Loucy (cell line): Measurements from ENCODE around the gene DIP2B.

Experiments
- H2AFZ ChIP-seq: fragments of 200-600 bp; sonication (generic); 2 replicates; pipeline ENCODE4 v1.6.0; 2016; ENCODE audit warnings: antibody characterized with exemption, mild to moderate bottlenecking, low read length, moderate library complexity
- H3F3A ChIP-seq: fragments of 200-600 bp; 2 replicates; pipeline ENCODE4 v1.6.0; 2016; ENCODE audit warnings: antibody characterized with exemption, low read depth, mild to moderate bottlenecking
- H3K27me3 ChIP-seq: fragments of 200-600 bp; sonication (generic); 2 replicates; pipeline ENCODE4 v1.6.1; 2014; ENCODE audit warnings: low read length, mild to moderate bottlenecking; ENCODE audit not compliant: insufficient read depth, poor library complexity, severe bottlenecking
- H3K36me3 ChIP-seq: fragments of 200-600 bp; sonication (generic); 2 replicates; pipeline ENCODE4 v1.6.1; 2016; ENCODE audit warnings: low read length; ENCODE audit not compliant: insufficient read depth
- H3K4me1 ChIP-seq: fragments of 200-600 bp; sonication (generic); 2 replicates; pipeline ENCODE4 v1.5.1; 2014; ENCODE audit warnings: low read length, mild to moderate bottlenecking; ENCODE audit not compliant: insufficient read depth, poor library complexity, severe bottlenecking
- H3K4me2 ChIP-seq: fragments of 200-600 bp; sonication (generic); 2 replicates; pipeline ENCODE4 v1.6.0; 2014; ENCODE audit warnings: antibody characterized with exemption, low read length, low read depth, mild to moderate bottlenecking; ENCODE audit not compliant: poor library complexity, severe bottlenecking
- H3K4me3 ChIP-seq: fragments of 200-600 bp; sonication (generic); 2 replicates; pipeline ENCODE4 v1.5.1; 2014; ENCODE audit warnings: low read length, mild to moderate bottlenecking, mixed read lengths; ENCODE audit not compliant: poor library complexity, severe bottlenecking
- H3K79me2 ChIP-seq: fragments of 200-600 bp; sonication (generic); 2 replicates; pipeline ENCODE4 v1.6.1; 2014; ENCODE audit warnings: low read length; ENCODE audit not compliant: insufficient read depth
- H3K9ac ChIP-seq: fragments of 200-600 bp; sonication (generic); 2 replicates; pipeline ENCODE4 v1.6.0; 2014; ENCODE audit warnings: mild to moderate bottlenecking, low read depth, low read length, moderate library complexity; ENCODE audit not compliant: poor library complexity, severe bottlenecking
- H3K9me2 ChIP-seq: fragments of 200-600 bp; sonication (generic); replicated peaks from 2 replicates; pipeline ENCODE4 v1.6.1; 2016; ENCODE audit warnings: low read depth, low read length, mixed read lengths
- H3K9me3 ChIP-seq: fragments of 200-600 bp; sonication (generic); 2 replicates; pipeline ENCODE4 v1.6.1; 2014; ENCODE audit warnings: mild to moderate bottlenecking, antibody characterized with exemption, low read length, low read depth; ENCODE audit not compliant: insufficient read depth
- H4K20me1 ChIP-seq: fragments of 200-600 bp; sonication (generic); 2 replicates; pipeline ENCODE4 v1.6.0; 2014; ENCODE audit warnings: antibody characterized with exemption, low read length, mild to moderate bottlenecking; ENCODE audit not compliant: insufficient read depth, poor library complexity, severe bottlenecking
- EZH2phosphoT487 ChIP-seq: fragments of 200-600 bp; IDR thresholded peaks from 2 replicates; pipeline ENCODE4 v1.6.1; 2018; ENCODE audit warnings: antibody characterized with exemption, mild to moderate bottlenecking, moderate library complexity, borderline replicate concordance
- TF ChIP-seq, protein P1 (sequence below): fragments of 200-600 bp; sonication (generic); conservative IDR thresholded peaks from 2 replicates; pipeline ENCODE4 v1.5.1; 2014; ENCODE audit warnings: mild to moderate bottlenecking, antibody characterized with exemption, low read length

The DIP2B gene

DNA sequence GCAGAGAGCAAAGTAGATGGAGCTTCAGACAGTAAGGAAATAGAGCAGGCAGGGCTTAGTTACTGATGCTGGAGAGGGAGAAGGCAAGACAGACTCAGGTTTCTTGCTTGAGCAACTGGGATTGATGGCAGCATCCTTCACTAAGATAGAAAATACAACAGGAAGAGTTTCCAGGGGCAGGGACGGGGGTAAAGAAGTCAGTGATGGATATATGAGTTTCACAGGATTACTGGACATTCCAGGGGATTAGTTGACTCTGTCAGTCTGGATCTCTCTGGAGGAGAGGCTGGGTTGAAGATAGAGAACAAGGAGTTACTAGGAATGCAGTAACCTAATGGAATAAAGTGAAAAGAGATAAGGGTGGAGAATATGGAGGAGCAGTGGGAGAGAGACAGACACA is 184.7 kb downstream of the DIP2B start:
- no peaks in the 10 kb centered on the region for H3K79me2 ChIP-seq
- no peak overlapping the region for H2AFZ ChIP-seq
- no peak for TF ChIP-seq EZH2phosphoT487
- TF ChIP-seq, protein P1, sequence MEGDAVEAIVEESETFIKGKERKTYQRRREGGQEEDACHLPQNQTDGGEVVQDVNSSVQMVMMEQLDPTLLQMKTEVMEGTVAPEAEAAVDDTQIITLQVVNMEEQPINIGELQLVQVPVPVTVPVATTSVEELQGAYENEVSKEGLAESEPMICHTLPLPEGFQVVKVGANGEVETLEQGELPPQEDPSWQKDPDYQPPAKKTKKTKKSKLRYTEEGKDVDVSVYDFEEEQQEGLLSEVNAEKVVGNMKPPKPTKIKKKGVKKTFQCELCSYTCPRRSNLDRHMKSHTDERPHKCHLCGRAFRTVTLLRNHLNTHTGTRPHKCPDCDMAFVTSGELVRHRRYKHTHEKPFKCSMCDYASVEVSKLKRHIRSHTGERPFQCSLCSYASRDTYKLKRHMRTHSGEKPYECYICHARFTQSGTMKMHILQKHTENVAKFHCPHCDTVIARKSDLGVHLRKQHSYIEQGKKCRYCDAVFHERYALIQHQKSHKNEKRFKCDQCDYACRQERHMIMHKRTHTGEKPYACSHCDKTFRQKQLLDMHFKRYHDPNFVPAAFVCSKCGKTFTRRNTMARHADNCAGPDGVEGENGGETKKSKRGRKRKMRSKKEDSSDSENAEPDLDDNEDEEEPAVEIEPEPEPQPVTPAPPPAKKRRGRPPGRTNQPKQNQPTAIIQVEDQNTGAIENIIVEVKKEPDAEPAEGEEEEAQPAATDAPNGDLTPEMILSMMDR, result no peak
- H3K9me2 ChIP-seq, result no peaks in the 10 kb centered on the region
- H3K4me1 ChIP-seq, result peaks cover 9% of the 10 kb centered on the region
- H4K20me1 ChIP-seq, result no peaks in the 10 kb centered on the region
- H3K4me2 ChIP-seq, result no peak overlapping the region
- H3K36me3 ChIP-seq, result peaks cover 74% of the 10 kb centered on the region; the same call in 1 of the 2 replicates
- H3F3A ChIP-seq, result no peaks in the 10 kb centered on the region
- no peaks in the 10 kb centered on the region for H3K27me3 ChIP-seq
- H3K4me3 ChIP-seq, result no peak overlapping the region
- no peak overlapping the region for H3K9ac ChIP-seq
- no peaks in the 10 kb centered on the region for H3K9me3 ChIP-seq

GRCh38 chr12:50690925-50691324 is 186.1 kb downstream of the DIP2B start:
- H3K27me3 ChIP-seq, result no peaks in the 10 kb centered on the region
- peaks cover under 1% of the 10 kb centered on the region for H3K4me1 ChIP-seq
- H3K9me2 ChIP-seq, result no peaks in the 10 kb centered on the region
- H2AFZ ChIP-seq, result no peak overlapping the region
- H3K9ac ChIP-seq, result no peak overlapping the region
- no peak overlapping the region for H3K4me2 ChIP-seq
- H4K20me1 ChIP-seq, result no peaks in the 10 kb centered on the region
- peaks cover 78% of the 10 kb centered on the region; the same call in 1 of the 2 replicates for H3K36me3 ChIP-seq
- TF ChIP-seq, protein P1, result no peak
- no peak for TF ChIP-seq EZH2phosphoT487
- no peaks in the 10 kb centered on the region for H3K9me3 ChIP-seq
- H3K79me2 ChIP-seq, result no peaks in the 10 kb centered on the region
- H3K4me3 ChIP-seq, result no peak overlapping the region
- H3F3A ChIP-seq, result no peaks in the 10 kb centered on the region

DNA sequence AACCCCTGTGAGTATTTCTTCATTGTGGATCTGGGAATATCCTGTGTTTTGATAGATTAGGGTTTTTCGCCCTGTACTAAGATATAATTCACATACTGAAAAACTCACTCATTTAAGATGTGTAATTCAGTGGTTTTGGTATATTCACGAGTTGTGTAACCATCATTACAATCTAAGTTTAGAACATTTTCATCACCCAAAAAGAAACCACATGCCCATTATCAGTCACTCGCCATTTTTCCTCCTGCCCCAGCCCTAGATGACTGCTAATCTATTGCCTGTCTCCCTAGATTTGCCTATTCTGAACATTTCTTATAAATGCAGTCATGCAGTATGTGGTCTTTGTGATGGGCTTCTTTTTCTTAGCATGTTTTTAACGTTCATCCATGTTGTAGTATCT is 191.2 kb downstream of the DIP2B start:
- Histone ChIP-seq H3K4me2 (no peak overlapping the region), H3K36me3 (peaks cover 88% of the 10 kb centered on the region), H3K27me3 (no peaks in the 10 kb centered on the region), H3K4me1 (no peaks in the 10 kb centered on the region), H3F3A (no peaks in the 10 kb centered on the region), H3K4me3 (no peak overlapping the region), H3K9me2 (no peaks in the 10 kb centered on the region), H3K9ac (no peak overlapping the region), H4K20me1 (no peaks in the 10 kb centered on the region), H3K9me3 (no peaks in the 10 kb centered on the region), H2AFZ (no peak overlapping the region), H3K79me2 (no peaks in the 10 kb centered on the region)
- TF ChIP-seq EZH2phosphoT487, result no peak
- TF ChIP-seq, protein P1, result no peak
